PC-9 (cell line): ENCODE data around the gene SACS. TPM values are rescaled to one million over a fixed set of nuclear protein-coding genes. Genes with fewer than 3 reads are reported as not detected.

Experiments
- BruUV-seq: library from RNA; stranded (reverse); fragments of 400-500 nt; replicated peaks from 2 replicates; lab custom pipeline; 2021; lab: Mats Ljungman, UMichigan
- CTCF ChIA-PET: fragments of 300-600 bp; sonication (Branson Sonifier 250); formaldehyde crosslinking; loops from one replicate; lab custom pipeline; 2022; ENCODE audit warnings: antibody characterized with exemption; lab: Charles Lee
- POLR2A ChIA-PET: fragments of 300-600 bp; sonication (Branson Sonifier 250); formaldehyde crosslinking; loops from one replicate; lab custom pipeline; 2022; ENCODE audit warnings: antibody characterized with exemption; ENCODE audit not compliant: unreplicated experiment; lab: Charles Lee
- DNase-seq, 2 experiments: peaks; one replicate each; pipeline versions ENCODE4 v3.0.0 to v3.0.0-alpha.2; 2015 to 2022; ENCODE audit warnings: mixed read lengths in 1 of 2
- H2AFZ ChIP-seq: fragments of 200-600 bp; sonication (generic); 2 replicates; pipeline ENCODE4 v1.8.1; 2017; ENCODE audit warnings: antibody characterized with exemption
- H3F3A ChIP-seq: fragments of 200-600 bp; sonication (generic); 2 replicates; pipeline ENCODE4 v1.8.1; 2017; ENCODE audit warnings: antibody characterized with exemption, mild to moderate bottlenecking, low read depth; ENCODE audit not compliant: insufficient read depth
- H3K27ac ChIP-seq: fragments of 200-600 bp; sonication (generic); 2 replicates; pipeline ENCODE4 v1.6.1; 2016; ENCODE audit warnings: mixed run types
- H3K27me3 ChIP-seq: fragments of 200-600 bp; sonication (generic); 2 replicates; pipeline ENCODE4 v1.6.1; 2016; ENCODE audit warnings: low read depth, mixed run types; ENCODE audit not compliant: insufficient read depth
- H3K36me3 ChIP-seq: fragments of 200-600 bp; sonication (generic); 2 replicates; pipeline ENCODE4 v1.6.1; 2016; ENCODE audit warnings: low read depth, mixed run types
- H3K4me1 ChIP-seq: fragments of 200-600 bp; sonication (generic); replicated peaks from 2 replicates; pipeline ENCODE4 v1.6.1; 2016; ENCODE audit warnings: mixed run types; ENCODE audit not compliant: insufficient read depth
- H3K4me2 ChIP-seq: fragments of 200-600 bp; sonication (generic); 2 replicates; pipeline ENCODE4 v1.6.1; 2017; ENCODE audit warnings: mixed run types
- H3K4me3 ChIP-seq: fragments of 200-600 bp; sonication (generic); 2 replicates; pipeline ENCODE4 v1.6.1; 2016; ENCODE audit warnings: mixed run types
- H3K79me2 ChIP-seq: fragments of 200-600 bp; sonication (generic); 2 replicates; pipeline ENCODE4 v1.6.1; 2017; ENCODE audit warnings: low read depth, mixed run types
- H3K9me2 ChIP-seq: fragments of 200-600 bp; sonication (generic); 2 replicates; pipeline ENCODE4 v1.8.1; 2017; ENCODE audit warnings: mild to moderate bottlenecking; ENCODE audit not compliant: insufficient read depth
- H3K9me3 ChIP-seq: fragments of 200-600 bp; sonication (generic); 2 replicates; pipeline ENCODE4 v1.8.1; 2016; ENCODE audit warnings: low read depth; ENCODE audit not compliant: insufficient read depth
- H4K20me1 ChIP-seq: fragments of 200-600 bp; sonication (generic); 2 replicates; pipeline ENCODE4 v1.8.1; 2017; ENCODE audit not compliant: insufficient read depth
- EZH2 ChIP-seq: fragments of 200-600 bp; sonication (generic); IDR thresholded peaks from 2 replicates; pipeline ENCODE4 v1.8.0; 2017; ENCODE audit warnings: antibody characterized with exemption, low read depth
- intact Hi-C: fragments of 100-400 bp; cut with micrococcal nuclease; formaldehyde crosslinking; loops from one replicate; pipeline ENCODE4 v1.10.0; 2022; ENCODE audit not compliant: unreplicated experiment
- total RNA-seq: library from RNA; stranded (reverse); gene quantifications from 2 replicates; pipeline ENCODE4 v1.2.3, GENCODE V29; 2021
- TF ChIP-seq, protein P1 (sequence below): fragments of 200-600 bp; sonication (generic); conservative IDR thresholded peaks from 2 replicates; pipeline ENCODE4 v1.6.1; 2017; ENCODE audit warnings: mixed run types, antibody characterized with exemption, mild to moderate bottlenecking, moderate library complexity

SACS gene
- total RNA-seq, 1 experiment from 2014 or later: 1.4 TPM

DNA sequence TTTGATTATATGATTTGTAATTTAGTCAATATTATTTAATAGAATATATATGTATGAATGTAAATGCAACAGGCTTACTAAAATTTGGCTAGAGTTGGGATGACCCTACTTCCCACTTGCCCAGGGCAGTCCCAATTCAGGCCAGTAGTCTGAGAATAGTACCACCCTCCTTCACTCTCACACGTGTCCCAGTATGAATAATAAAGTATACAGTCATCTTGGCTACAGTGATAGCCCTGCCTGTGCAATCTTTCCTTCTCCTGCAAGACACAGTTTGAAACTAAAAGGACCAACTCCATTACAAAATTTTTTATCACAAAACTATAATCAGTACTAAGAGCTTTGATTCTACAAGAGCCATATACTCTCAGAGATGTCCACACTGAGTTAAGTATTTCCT lies 76.2 kb downstream of the SACS start:
- intact Hi-C loops: no loop called here
- no peak for DNase-seq
- H3K79me2 ChIP-seq: no peaks in the 10 kb centered on the region
- TF ChIP-seq, protein P1, sequence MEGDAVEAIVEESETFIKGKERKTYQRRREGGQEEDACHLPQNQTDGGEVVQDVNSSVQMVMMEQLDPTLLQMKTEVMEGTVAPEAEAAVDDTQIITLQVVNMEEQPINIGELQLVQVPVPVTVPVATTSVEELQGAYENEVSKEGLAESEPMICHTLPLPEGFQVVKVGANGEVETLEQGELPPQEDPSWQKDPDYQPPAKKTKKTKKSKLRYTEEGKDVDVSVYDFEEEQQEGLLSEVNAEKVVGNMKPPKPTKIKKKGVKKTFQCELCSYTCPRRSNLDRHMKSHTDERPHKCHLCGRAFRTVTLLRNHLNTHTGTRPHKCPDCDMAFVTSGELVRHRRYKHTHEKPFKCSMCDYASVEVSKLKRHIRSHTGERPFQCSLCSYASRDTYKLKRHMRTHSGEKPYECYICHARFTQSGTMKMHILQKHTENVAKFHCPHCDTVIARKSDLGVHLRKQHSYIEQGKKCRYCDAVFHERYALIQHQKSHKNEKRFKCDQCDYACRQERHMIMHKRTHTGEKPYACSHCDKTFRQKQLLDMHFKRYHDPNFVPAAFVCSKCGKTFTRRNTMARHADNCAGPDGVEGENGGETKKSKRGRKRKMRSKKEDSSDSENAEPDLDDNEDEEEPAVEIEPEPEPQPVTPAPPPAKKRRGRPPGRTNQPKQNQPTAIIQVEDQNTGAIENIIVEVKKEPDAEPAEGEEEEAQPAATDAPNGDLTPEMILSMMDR: no peak
- no peak for TF ChIP-seq EZH2
- no peaks in the 10 kb centered on the region for H3K9me2 ChIP-seq
- H3K4me1 ChIP-seq: no peaks in the 10 kb centered on the region
- no peaks in the 10 kb centered on the region for H3K9me3 ChIP-seq
- no peak overlapping the region for H3K4me2 ChIP-seq
- no peak overlapping the region for H3K27ac ChIP-seq
- no peaks in the 10 kb centered on the region for H4K20me1 ChIP-seq
- ChIA-PET POLR2A (no interaction called here), CTCF (no interaction called here)
- no peak overlapping the region for H3K4me3 ChIP-seq
- H2AFZ ChIP-seq: no peak overlapping the region
- no peaks in the 10 kb centered on the region for H3F3A ChIP-seq
- H3K27me3 ChIP-seq: no peaks in the 10 kb centered on the region
- no TSS peak for BruUV-seq
- H3K36me3 ChIP-seq: no peaks in the 10 kb centered on the region

GRCh38 chr13:23356368-23356767 lies 77.1 kb downstream of the SACS start:
- POLR2A ChIA-PET: no interaction called here
- Histone ChIP-seq H3K36me3 (no peaks in the 10 kb centered on the region), H3K4me3 (no peak overlapping the region), H3K27me3 (no peaks in the 10 kb centered on the region), H3K4me1 (no peaks in the 10 kb centered on the region), H3K27ac (no peak overlapping the region), H3K79me2 (no peaks in the 10 kb centered on the region), H3K9me2 (no peaks in the 10 kb centered on the region), H3K4me2 (no peak overlapping the region), H3F3A (no peaks in the 10 kb centered on the region), H3K9me3 (no peaks in the 10 kb centered on the region), H2AFZ (no peak overlapping the region), H4K20me1 (no peaks in the 10 kb centered on the region)
- DNase-seq: no peak
- intact Hi-C loops: no loop called here
- CTCF ChIA-PET: no interaction called here
- no TSS peak for BruUV-seq
- TF ChIP-seq EZH2: no peak
- TF ChIP-seq, protein P1: no peak

GRCh38 chr13:23354520-23354919 lies 79.0 kb downstream of the SACS start:
- TF ChIP-seq, protein P1: no peak
- TF ChIP-seq EZH2: no peak
- Histone ChIP-seq H3K79me2 (no peaks in the 10 kb centered on the region), H3K9me3 (no peaks in the 10 kb centered on the region), H2AFZ (no peak overlapping the region), H3K4me1 (no peaks in the 10 kb centered on the region), H3K27me3 (no peaks in the 10 kb centered on the region), H3K27ac (no peak overlapping the region), H3K4me2 (no peak overlapping the region), H3K9me2 (no peaks in the 10 kb centered on the region), H3F3A (no peaks in the 10 kb centered on the region), H3K36me3 (no peaks in the 10 kb centered on the region), H4K20me1 (no peaks in the 10 kb centered on the region), H3K4me3 (no peak overlapping the region)
- ChIA-PET CTCF (no interaction called here), POLR2A (no interaction called here)
- no peak for DNase-seq
- no TSS peak for BruUV-seq
- intact Hi-C loops: no loop called here
